ENCODE results near the gene KCNJ16.

The KCNJ16 gene

GRCh38 chr17:70123193-70123592, 48.2 kb downstream of the KCNJ16 start:
- no peak for TF ChIP-seq CTCF (IDR thresholded peaks at IDR 0.05; ENCODE audit: low read depth, low read length, poor library complexity, severe bottlenecking)
- TF ChIP-seq EZH2phosphoT487 (IDR thresholded peaks at IDR 0.05; ENCODE audit: borderline replicate concordance, low read length): no peak
- Histone ChIP-seq H3K9me3 (ENCODE audit: control insufficient read depth, insufficient read depth, low read length) (no peaks in the 10 kb centered on the region), H3K9me2 (replicated peaks; ENCODE audit: control insufficient read depth, low read length) (no peaks in the 10 kb centered on the region), H3K79me2 (ENCODE audit: control insufficient read depth, low read length) (no peaks in the 10 kb centered on the region), H3K27me3 (ENCODE audit: control insufficient read depth, low read length) (no peaks in the 10 kb centered on the region), H3K4me2 (ENCODE audit: low read length) (no peak overlapping the region), H3F3A (ENCODE audit: control insufficient read depth, insufficient read depth) (no peaks in the 10 kb centered on the region), H3K4me3 (ENCODE audit: low read length) (no peak overlapping the region), H3K36me3 (ENCODE audit: control insufficient read depth, low read length) (no peaks in the 10 kb centered on the region), H4K20me1 (ENCODE audit: control insufficient read depth, insufficient read depth, low read depth, low read length) (no peaks in the 10 kb centered on the region), H3K27ac (ENCODE audit: low read depth, low read length) (no peak overlapping the region), H3K4me1 (ENCODE audit: control insufficient read depth, low read length) (peaks cover 3% of the 10 kb centered on the region; the same call in 1 of the 2 replicates)

GRCh38 chr17:70124723-70125122, 49.7 kb downstream of the KCNJ16 start:
- Histone ChIP-seq H3K4me3 (ENCODE audit: low read length) (no peak overlapping the region), H3K27ac (ENCODE audit: low read depth, low read length) (no peak overlapping the region), H3K79me2 (ENCODE audit: control insufficient read depth, low read length) (no peaks in the 10 kb centered on the region), H3K27me3 (ENCODE audit: control insufficient read depth, low read length) (no peaks in the 10 kb centered on the region), H3K4me1 (ENCODE audit: control insufficient read depth, low read length) (peaks cover 3% of the 10 kb centered on the region; the same call in 1 of the 2 replicates), H3K36me3 (ENCODE audit: control insufficient read depth, low read length) (no peaks in the 10 kb centered on the region), H4K20me1 (ENCODE audit: control insufficient read depth, insufficient read depth, low read depth, low read length) (no peaks in the 10 kb centered on the region), H3K4me2 (ENCODE audit: low read length) (no peak overlapping the region), H3K9me2 (replicated peaks; ENCODE audit: control insufficient read depth, low read length) (no peaks in the 10 kb centered on the region), H3K9me3 (ENCODE audit: control insufficient read depth, insufficient read depth, low read length) (no peaks in the 10 kb centered on the region), H3F3A (ENCODE audit: control insufficient read depth, insufficient read depth) (no peaks in the 10 kb centered on the region)
- TF ChIP-seq EZH2phosphoT487 (IDR thresholded peaks at IDR 0.05; ENCODE audit: borderline replicate concordance, low read length): no peak
- TF ChIP-seq CTCF (IDR thresholded peaks at IDR 0.05; ENCODE audit: low read depth, low read length, poor library complexity, severe bottlenecking): no peak

- Histone ChIP-seq H3K27me3 (ENCODE audit: control insufficient read depth, low read length) (no peaks in the 10 kb centered on the region), H4K20me1 (ENCODE audit: control insufficient read depth, insufficient read depth, low read depth, low read length) (no peaks in the 10 kb centered on the region), H3K27ac (ENCODE audit: low read depth, low read length) (no peak overlapping the region), H3K4me1 (ENCODE audit: control insufficient read depth, low read length) (peaks cover 3% of the 10 kb centered on the region; the same call in 1 of the 2 replicates), H3K9me3 (ENCODE audit: control insufficient read depth, insufficient read depth, low read length) (no peaks in the 10 kb centered on the region), H3K4me3 (ENCODE audit: low read length) (no peak overlapping the region), H3K36me3 (ENCODE audit: control insufficient read depth, low read length) (no peaks in the 10 kb centered on the region), H3K4me2 (ENCODE audit: low read length) (no peak overlapping the region), H3K9me2 (replicated peaks; ENCODE audit: control insufficient read depth, low read length) (no peaks in the 10 kb centered on the region), H3K79me2 (ENCODE audit: control insufficient read depth, low read length) (no peaks in the 10 kb centered on the region), H3F3A (ENCODE audit: control insufficient read depth, insufficient read depth) (no peaks in the 10 kb centered on the region)
- no peak for TF ChIP-seq CTCF (IDR thresholded peaks at IDR 0.05; ENCODE audit: low read depth, low read length, poor library complexity, severe bottlenecking)
- no peak for TF ChIP-seq EZH2phosphoT487 (IDR thresholded peaks at IDR 0.05; ENCODE audit: borderline replicate concordance, low read length)
These were observed 52.3 kb downstream of the KCNJ16 start for GRCh38 chr17:70127221-70127873.
